Stimulated activated CD8-positive, alpha-beta memory T cell treated with anti-CD3 and anti-CD28 coated beads, Interleukin-4, amount 100 ng/mL, for 24 hours (primary cell): ENCODE measurements around the gene DIO3.

ENCODE experiments used
- DNase-seq: peaks from one replicate; pipeline ENCODE4 v3.0.0-alpha.2; 2020; ENCODE audit warnings: low read depth

The DIO3 gene

DNA sequence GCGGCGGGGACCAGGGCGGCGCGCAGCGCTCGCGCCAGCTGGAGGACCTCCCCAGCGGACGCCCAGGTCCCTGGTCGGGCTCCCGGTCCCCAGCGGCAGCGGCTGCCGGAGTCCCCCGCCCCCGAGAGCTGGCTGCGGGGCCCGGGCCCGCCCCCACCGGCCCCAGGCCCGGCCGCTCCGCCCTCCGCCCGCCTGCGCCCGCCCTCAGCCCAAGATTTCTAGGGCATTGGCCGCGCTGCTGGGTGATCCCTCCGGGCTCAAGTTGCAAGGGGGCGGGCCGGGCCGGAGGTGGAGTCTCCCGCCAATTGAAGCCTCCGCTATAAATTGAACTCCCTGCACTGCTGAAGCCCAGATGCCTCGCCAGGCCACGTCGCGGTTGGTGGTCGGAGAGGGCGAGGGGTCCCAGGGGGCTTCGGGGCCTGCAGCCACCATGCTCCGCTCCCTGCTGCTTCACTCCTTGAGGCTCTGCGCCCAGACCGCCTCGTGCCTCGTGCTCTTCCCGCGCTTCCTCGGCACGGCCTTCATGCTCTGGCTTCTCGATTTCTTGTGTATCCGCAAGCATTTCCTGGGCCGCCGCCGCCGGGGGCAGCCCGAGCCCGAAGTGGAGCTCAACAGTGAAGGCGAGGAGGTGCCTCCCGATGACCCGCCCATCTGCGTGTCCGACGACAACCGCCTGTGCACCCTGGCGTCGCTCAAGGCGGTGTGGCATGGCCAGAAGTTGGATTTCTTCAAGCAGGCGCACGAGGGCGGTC lies at the start of gene DIO3:
Gene DIO3, plus strand, starts transcription at position 351 of the 752 bp plus-strand sequence.
- DNase-seq = no peak

DNA sequence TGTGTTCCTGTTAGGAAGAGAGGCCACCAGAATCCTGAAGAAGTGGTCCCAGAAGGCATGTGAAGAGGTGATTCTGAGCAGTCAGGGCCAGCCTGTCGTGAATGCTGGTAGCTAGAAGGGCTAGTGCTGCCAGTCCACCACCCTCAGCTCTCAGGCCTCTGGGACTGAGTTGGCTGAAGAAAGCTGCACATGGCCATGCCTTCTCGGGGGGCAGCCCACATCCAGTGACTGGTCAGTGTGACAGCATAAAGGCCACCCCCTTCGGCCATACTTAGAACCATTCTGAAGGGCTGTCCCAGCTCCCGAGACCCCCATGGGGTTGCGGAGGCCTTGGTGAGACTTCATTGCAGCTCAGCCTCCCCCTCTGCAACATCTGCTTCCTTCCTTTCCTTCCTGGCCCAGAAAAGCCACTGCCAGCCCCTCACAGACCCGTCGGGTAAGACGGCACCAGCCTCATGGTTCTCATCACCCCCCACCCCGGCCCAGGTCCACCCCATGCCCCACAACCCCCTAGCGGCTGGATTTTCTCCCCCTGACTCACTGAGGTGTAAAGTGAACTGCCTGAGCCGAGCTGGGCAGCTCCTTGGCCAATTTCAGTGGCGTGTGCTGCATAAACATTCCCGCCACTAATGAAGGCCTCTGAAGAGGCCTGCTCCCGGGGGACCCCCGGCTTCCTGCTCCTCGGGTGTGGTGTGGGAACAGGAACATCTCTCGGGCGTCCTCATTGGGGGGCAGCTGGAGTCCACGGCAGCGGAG lies 49.5 kb upstream of the DIO3 start:
- no peak for DNase-seq

DNA sequence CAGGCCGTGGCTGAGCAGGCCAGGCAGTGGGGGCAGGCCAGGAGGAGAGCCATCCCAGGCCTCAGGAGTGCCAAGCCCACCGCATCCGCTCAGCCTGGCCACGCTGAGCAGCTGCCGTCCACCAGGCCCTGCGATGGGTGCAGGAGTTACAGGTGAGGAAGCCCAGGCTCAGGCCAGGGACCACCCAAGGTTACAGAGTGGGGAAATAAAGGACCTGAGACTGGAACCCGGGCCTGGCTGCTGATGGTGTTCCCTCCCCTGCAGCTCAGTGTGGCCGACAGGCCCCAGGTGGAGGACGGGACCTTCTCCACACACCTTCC lies 49.0 kb upstream of the DIO3 start:
- no peak for DNase-seq

DNA sequence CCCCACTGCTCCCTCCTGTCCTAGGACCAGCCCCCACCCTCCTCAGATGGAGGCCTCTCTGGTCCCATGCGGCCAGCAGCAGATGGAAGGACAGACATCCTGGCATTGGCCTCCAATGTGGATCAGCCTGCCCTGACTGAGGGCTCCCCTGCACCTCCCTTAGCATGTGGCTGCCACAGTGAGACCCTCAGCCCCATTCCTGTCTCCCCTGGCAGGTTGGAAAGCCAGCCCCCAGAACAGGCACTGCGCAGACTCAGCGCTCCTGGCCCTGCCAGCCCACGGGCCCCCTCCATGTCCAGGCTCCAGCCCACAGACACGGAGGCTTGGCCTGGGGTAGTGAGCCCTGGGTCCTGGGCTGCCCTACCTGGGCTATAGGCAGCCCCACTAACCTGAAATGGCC lies 47.2 kb upstream of the DIO3 start:
- no peak for DNase-seq

DNA sequence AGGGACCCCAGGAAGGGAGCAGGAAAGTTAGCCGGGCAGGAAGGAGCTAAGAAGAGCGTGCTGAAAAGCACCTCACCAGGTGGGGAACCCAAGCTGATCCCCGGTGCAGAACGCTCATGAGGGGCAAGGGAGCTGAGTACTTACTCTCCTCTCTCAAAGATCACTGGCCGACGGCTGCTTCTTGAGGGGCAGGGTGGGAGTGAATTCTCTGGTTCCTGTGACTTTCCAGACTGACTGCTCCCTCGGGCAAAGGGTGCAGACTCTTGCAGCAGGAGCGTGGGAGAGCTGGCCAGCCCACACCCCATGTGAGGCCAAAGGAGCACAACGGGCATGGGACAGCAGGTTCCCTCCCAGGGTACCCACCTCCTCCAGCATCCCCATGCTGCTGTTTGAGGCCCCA lies 44.9 kb upstream of the DIO3 start:
- DNase-seq = no peak

DNA sequence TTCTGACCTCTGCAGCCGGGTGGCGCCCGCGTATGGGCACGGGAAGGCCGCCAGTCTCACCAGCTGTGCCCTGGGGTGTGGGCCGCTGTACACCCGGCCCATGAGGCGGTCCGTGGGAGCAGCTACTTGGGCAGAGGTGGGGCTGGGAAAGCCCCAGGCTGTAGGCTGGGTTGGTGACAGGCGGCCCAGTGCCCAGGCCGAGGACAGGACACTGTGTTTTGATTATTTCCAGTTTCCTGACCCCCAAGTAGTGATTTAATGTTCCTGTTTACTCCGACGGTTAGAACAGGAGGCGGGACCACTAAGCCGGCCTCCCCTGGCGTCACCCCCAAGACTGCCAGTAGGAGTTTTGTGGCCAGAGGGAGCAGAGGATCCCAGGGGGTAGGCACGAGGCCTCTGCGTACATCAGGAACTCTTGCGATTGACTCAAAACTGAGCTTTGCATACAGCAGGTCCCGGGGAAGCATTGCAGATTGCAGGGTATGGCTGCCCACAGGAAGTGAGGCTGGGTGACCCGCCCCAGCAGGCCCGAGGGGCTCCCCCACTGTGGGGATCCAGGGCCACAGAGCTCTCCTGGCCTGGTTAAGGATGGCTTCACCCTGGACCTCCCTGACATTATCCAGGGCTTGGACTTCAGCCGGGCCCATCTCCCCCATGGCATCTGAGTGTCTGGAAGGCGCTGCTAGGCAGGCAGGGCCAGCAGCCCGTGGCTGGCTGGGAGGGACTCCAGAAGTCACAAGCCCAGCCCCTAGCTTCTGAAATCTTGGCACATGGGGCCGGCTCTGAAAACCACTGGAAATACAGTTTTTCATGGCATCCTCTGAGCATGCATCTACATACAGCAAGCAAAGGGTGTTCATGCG lies 42.5 kb upstream of the DIO3 start:
- no peak for DNase-seq

DNA sequence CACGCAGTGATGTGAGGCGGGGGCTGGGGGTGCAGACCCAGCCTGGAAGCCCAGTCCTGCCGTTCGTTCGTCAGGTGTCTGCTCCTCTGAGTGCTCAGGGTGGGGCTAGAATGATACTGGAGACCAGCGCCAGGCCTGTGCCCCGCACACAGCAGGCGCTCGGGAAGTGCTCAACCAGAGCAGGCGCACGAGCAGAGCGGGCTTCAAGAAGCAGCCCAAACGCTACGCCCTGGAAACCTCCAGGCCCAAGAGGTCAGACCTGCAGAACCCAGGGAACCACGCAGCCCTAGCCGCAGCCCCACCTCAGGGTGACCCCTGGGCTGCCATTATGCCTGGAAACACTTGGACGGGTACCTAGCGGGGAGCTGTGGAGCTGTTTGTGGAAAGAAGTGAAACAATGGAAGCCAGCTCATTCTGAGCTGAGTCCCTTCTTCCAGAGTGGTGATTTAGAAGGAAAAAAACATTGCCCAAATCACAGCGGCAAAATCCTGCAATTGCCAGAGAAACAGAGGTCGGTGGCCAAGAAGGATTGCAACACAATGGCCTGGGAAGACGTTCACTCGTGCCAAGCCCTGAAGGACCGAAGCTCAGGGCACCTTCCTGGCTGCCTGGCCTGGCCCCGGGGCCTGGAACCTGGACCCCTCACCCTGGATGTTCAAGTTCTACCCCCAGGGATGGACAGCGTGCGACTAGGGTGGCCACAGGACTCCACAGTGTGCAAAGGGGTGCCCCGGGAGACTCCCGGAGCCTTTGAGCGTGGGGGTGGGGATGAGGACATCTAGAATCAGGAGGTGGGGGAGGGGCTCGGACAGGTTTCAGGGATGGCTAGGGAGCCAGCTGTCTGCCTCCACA lies 40.4 kb upstream of the DIO3 start:
- no peak for DNase-seq

DNA sequence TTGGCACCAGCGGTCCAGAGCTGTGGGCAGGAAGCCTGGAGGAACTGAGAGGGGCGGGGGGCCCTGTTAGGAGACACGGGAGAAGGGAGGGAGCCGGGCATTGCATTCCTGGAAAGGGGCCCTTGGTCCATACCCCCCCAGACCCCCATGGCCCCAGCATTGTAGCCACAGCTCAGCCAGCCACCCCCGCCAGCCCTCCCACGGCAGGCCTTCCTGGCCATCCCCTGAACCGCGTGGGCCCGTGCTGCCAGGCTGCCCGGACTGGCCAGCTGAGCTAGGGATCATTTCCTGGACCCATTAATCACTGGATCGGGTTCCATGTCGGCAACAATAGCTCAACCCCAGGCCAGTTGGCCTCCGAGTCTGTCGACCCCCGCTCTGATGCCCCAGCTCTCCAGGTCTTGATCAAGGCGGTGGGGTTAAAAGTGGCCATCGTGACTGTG lies 39.8 kb upstream of the DIO3 start:
- no peak for DNase-seq

DNA sequence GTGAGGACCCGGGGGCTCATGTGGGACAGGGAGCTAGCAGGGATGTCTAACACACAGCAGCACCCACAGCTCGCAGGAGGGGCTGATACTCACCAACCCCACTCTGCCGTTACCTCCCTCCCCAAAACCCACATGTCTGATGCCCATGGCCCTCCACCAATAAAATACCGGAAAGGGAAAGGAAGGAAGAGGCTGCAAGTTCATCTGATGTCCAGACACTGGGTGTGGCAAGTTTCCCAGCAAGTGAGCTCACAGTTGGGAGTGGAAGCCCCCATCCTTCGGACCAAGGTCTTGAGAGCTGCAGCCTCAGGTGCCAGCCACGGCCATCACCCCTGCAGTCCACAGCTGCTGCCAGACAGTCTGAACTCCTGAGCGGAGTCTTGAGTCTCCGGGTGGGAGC lies 39.3 kb upstream of the DIO3 start:
- no peak for DNase-seq

DNA sequence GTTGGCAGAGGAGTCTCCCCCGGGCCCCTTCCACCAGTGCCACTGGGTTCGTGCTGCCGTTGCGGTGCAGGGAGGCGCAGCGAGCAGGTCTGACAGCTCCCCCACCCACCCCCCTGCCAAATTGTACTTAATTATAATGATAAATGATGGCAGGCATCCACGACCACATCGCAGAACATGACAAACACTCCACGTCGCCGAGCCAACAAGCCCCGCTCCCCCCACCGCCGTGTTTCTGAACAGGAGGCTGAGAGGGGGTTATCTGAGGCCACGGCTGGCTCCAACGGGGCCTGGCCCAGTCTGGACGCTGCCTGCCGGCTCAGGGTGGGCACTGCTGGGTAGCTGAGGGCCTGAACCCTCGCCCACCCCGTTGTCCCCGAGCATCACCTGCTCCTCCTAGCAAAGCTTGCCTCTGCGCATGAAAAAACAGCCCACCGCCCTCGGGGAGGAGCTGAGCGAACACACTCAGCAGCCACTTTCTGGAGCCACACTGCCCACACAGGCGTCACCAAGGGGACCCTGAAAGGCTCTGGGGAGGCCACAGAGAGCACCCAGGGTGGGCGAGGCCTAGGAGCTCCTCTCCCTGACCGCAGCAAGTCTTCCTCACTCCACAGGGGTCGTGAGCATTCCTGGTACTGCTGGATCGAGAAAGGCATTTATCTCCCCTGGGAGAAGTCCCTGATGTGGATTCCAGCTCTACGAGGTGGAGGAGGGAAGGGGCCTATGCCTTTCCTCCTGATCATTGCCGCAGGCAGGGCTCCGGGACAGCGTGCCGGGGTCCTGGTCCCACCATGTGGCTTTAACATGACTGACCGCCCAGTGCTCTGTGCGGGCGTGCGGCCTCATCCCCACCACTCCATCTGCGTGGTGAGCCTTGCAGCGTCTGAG lies 35.4 kb upstream of the DIO3 start:
- no peak for DNase-seq

DNA sequence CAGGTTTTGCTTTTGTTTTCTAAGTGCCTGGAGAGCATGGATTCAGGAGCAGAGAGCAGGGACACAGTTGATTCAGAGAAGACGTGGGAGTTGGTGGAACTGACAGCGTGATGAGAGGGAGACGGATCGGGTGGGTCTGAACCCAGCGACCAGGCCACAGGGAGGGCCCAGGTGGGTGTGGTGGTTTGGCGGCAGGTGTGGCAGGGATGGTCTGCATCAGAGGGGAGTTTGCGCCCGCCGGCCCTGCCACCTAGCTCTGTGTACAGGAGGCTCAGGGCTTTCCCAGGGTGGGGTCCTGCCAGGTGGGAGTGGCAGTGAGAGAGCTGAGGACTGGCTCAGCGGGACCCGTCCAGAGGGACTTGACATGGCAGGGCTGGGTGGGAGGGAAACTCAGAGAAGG lies 33.3 kb upstream of the DIO3 start:
- DNase-seq = no peak

DNA sequence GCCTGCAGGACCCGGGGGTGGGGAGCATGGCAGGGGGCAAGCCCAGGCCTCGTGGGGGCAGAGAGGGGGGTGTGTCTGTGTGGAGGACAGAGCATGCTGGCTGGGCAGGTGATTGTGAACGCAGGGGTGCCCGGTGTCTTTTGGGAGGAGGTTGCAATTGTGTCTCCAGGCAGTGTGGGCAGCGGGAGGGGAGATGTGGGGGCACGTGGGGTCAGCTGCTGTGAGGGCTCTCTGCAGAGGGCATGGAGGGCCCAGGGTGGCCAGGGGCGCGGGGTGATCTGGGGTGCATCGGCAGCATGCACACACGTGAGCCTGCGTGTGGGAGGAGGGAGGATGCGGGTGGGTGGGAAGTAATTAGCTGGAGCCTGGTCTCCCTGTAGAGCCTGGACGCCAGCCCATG lies 32.2 kb upstream of the DIO3 start:
- no peak for DNase-seq

DNA sequence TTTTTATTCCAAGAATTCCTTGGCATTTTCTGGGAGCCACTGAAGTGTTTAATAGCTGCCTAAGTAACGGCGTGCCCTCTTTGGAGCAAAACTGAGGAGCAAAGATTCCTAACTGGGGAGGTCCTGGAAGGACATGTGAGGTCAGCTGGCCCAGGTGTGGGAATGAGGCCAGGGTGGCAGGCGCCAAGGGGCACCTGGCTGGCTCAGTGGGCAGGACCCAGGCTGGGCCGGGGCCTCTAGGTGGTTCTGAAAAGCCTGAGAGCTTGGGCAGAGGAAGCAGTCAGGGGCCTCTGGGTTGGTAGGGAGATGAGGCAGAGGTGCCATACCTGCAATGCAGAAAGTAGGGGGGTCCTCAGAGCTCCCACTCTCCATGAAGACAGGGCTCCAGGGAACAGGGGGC lies 27.1 kb upstream of the DIO3 start:
- no peak for DNase-seq

DNA sequence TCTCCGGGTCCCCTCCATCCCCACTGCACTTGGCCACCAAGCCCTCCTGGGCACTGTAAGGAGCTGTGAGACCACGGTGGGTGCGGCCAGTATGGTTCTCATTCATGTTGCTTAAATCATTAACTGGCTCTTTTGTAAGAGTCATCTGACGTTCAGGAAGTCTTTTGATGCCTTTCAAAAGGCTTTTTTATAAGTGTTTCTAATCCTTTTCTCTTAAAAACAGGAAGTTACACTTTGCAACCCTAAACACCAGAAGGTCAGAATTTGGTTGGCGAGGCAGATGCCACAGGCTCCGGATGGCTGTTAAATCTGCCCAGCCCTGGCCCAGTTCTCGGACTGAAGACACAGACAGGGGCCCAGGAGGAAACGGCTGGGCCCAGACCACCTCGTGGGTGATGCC lies 26.1 kb upstream of the DIO3 start:
- no peak for DNase-seq

DNA sequence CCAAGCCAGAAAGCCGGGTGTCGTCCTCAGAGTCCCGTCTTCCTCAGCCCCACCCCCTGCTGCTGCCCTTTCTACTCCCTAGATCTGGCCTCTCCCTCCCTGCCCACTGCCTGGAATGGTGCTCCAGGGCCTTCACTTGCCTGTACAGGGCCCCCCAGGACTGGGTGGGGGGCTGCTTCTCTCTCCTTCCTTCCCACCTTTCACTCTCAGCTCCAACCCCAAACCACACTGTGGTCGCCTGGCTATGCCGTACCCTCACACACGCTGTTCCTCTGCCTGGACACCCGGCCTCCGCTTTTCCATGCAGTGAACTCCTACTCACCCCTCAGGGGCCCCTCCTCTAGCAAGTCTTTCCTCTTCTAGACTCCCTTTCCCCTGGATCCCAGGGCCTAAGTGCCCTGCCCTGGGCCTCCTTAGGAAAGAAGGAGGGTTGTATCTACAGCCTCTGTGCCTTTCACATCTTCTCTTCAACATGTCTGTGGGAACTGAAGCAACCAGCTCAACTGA lies 25.5 kb upstream of the DIO3 start:
- DNase-seq = no peak

DNA sequence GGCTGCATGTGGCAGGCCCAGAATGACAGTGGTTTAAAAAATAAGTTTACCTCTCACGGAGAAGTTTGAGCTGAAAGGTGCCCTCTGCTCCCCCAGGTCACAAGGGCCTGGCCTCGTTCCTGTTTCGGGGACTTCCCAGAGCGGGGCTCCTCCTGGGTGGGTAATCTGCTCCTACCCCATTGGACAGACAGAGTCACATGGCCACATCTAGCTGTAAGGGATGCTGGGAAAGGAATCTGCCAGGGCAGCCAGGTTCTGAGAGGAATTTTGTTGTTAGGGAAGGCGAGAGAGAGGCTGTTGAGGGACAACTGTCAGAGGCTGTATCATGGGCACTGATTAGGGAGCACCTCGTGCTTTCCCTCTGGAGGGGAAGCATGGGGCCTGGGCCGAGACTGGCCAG lies 24.0 kb upstream of the DIO3 start:
- DNase-seq = no peak

DNA sequence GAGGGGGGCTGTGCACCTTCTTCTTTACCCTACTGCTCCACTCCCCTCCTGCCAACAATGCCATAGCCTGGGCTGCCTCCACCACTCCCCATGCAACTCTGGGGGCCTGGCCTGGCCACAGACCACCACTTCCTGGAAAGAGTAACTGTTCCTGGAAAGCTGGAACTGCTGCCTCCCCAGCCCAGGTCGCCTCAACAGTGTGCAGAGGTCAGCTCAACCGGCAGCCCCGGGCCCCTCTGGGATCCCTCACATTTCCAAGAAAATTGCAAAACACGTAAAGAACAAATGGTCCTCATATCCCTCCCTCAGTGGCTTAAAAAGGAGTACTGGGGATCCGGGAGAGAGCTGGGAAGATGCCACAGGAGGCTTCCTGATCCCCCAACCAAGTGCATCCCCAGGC lies 22.4 kb upstream of the DIO3 start:
- DNase-seq = no peak

DNA sequence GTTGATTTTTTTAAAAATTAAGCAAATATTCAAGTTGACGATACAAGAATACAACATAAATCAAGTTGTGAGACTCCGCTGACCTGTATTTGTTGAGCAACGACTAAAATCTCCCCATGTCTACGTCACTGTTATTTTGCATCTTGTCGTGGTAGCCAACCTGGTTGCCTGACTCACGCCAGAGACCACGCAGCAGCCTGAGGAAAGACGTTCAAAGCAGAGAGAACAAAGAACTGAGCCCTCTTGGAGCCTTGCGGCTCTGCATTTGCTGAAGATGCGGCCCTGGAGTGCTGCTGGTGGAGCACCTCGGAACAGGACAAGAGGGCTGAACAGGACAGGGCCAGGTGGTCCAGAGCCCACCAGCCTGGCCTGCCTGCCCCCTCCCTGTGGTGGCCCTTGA lies 21.4 kb upstream of the DIO3 start:
- DNase-seq = no peak

DNA sequence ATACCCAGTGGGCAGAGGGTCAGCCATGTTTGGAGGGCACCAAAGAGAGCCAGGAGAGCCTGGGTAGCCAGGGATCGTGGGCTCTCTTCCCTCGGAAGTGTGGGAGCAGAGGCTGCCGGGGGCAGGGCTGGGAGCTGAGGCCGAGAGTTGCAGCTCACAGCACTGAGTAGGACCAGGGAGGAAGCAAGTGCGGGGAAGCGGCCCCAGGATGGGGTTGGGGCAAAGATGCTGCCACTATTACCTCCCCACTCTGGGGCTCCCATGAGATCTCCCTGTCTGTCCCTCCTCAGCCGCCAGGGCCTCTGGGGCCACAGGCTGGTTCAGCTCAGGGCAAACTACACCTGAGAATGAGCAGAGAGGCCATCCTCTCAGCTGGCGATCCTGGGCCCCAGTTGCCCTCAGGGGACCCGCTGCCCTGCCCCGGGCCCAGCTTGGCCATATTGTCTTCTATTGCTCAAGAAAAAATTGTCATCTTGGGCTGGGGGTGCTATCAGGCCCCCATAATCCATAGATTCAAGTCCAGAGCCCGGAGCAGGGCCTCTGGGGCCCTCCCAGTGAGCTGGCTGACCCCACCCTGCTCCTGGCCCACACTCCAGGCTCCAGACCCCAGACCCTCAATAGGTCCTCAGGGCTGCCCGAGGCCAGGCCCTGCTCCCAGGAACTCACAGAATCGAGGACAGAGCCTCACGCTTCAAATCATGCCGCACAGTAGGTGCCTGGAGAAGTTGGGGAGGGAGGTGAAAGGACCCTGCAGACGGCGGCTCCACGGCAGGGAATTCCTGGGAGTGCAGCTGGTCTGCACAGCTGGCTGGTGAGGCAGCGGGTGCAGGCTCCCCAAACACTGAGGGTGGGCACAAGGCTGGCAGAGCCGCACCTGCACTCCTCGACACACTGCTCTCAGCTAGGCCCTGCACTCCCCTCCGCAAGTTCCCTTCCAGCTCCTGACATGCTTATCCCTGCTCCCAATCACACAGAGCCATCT lies 20.5 kb upstream of the DIO3 start:
- no peak for DNase-seq

DNA sequence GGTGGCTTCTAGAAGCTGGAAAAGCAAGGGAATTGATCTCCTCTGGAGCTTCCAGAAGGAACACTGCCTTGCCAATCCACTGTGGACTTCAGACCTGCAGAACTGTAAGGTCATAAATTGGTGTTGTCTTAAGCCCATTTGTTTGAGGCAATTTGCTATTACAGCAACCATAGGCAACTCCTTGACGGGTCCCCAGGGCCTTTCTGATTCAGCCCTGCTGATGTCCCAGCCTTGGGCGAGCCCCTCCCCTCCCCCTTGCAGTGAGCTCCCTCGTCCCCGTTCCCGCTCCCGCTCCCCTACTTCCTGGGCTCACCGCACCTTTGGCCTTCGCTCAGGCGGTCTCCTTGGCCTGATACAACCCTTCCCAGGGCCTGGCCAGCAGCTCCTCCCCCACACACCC lies 18.9 kb upstream of the DIO3 start:
- DNase-seq = no peak
